Suprapubic skin (tissue), 4 donors: ENCODE results near the gene ZNF598. TPM values are rescaled to one million over a fixed set of nuclear protein-coding genes. Genes with fewer than 3 reads are reported as not detected.

Experiments
- DNase-seq, 2 donors: peaks; one replicate each; pipeline ENCODE4 v3.0.0-alpha.2; 2019; ENCODE audit warnings: low spot score in 2 of 2
- H3K27ac ChIP-seq: fragments of 200-600 bp; sonication (generic); one replicate; pipeline ENCODE4 v1.5.1; 2019
- H3K27me3 ChIP-seq: fragments of 200-600 bp; sonication (generic); one replicate; pipeline ENCODE4 v1.5.1; 2019
- H3K36me3 ChIP-seq: fragments of 200-600 bp; sonication (generic); one replicate; pipeline ENCODE4 v1.5.1; 2019
- H3K4me1 ChIP-seq: fragments of 200-600 bp; sonication (generic); one replicate; pipeline ENCODE4 v1.5.1; 2019
- H3K4me3 ChIP-seq: fragments of 200-600 bp; sonication (generic); one replicate; pipeline ENCODE4 v1.5.1; 2019; ENCODE audit warnings: mild to moderate bottlenecking
- H3K9me3 ChIP-seq: fragments of 200-600 bp; sonication (generic); one replicate; pipeline ENCODE4 v1.5.1; 2019
- CTCF ChIP-seq, 2 donors: fragments of 200-600 bp in 1 of 2; fragments of 450-650 bp in 1 of 2; sonication (generic) in 1 of 2; IDR thresholded peaks; one replicate each; pipeline ENCODE4 v1.5.1; 2016 to 2019; ENCODE audit warnings: antibody characterized with exemption in 2 of 2, mild to moderate bottlenecking in 1 of 2, moderate library complexity in 1 of 2
- EP300 ChIP-seq: sonication (generic); formaldehyde crosslinking; IDR thresholded peaks from one replicate; pipeline ENCODE4 v1.6.1; 2017; ENCODE audit warnings: antibody characterized with exemption
- POLR2A ChIP-seq, 2 donors: fragments of 450-650 bp; IDR thresholded peaks; one replicate each; pipeline ENCODE4 v1.6.1; 2017; ENCODE audit warnings: antibody characterized with exemption in 2 of 2, mild to moderate bottlenecking in 2 of 2, moderate library complexity in 2 of 2
- POLR2AphosphoS5 ChIP-seq, 3 donors: sonication (generic); formaldehyde crosslinking; IDR thresholded peaks; one replicate each; pipeline ENCODE4 v1.6.1; 2017; ENCODE audit warnings: antibody characterized with exemption in 3 of 3
- WGBS: methylation state at CpG from one replicate; pipeline ENCODE4 v1.1.5; 2018; 5-methylcytosine and 5-hydroxymethylcytosine counted together
- total RNA-seq, 4 donors: library from RNA; depleted of rRNA; stranded (reverse); fragments of >200 nt; gene quantifications; one replicate each; pipeline ENCODE4 v1.1.0, GENCODE V29; 2016

ZNF598 gene
- total RNA-seq, 4 donors from 2014 or later, result 69.4 to 103 (median 84.0) TPM

GRCh38 chr16:2056077-2056476 lies 46.5 kb upstream of the ZNF598 start:
- Histone ChIP-seq H3K27ac (no peak overlapping the region), H3K27me3 (no peaks in the 10 kb centered on the region), H3K4me3 (no peak overlapping the region), H3K36me3 (peaks cover 85% of the 10 kb centered on the region), H3K9me3 (no peaks in the 10 kb centered on the region), H3K4me1 (no peaks in the 10 kb centered on the region)
- no peak for DNase-seq
- WGBS, result 71% methylated on average over 9 of the region's 15 CpGs
- no peak for TF ChIP-seq EP300
- TF ChIP-seq POLR2AphosphoS5 (IDR thresholded peaks at IDR 0.05), result no peak
- no peak for TF ChIP-seq CTCF (IDR thresholded peaks at IDR 0.05)
- no peak for TF ChIP-seq POLR2A (IDR thresholded peaks at IDR 0.05)

GRCh38 chr16:2054543-2055245 lies 45.1 kb upstream of the ZNF598 start:
- no peak for DNase-seq
- no peak overlapping the region for H3K27ac ChIP-seq
- H3K9me3 ChIP-seq, result no peaks in the 10 kb centered on the region
- no peak for TF ChIP-seq POLR2A (IDR thresholded peaks at IDR 0.05)
- no peak for TF ChIP-seq CTCF (IDR thresholded peaks at IDR 0.05)
- TF ChIP-seq POLR2AphosphoS5 (IDR thresholded peaks at IDR 0.05), result no peak
- TF ChIP-seq EP300, result no peak
- peaks cover 77% of the 10 kb centered on the region for H3K36me3 ChIP-seq
- H3K4me3 ChIP-seq, result no peak overlapping the region
- WGBS, result 81% methylated on average over 12 of the region's 29 CpGs
- no peaks in the 10 kb centered on the region for H3K4me1 ChIP-seq
- no peaks in the 10 kb centered on the region for H3K27me3 ChIP-seq

- DNase-seq, result no peak
- TF ChIP-seq CTCF (IDR thresholded peaks at IDR 0.05) (no peak), POLR2AphosphoS5 (IDR thresholded peaks at IDR 0.05) (no peak), POLR2A (IDR thresholded peaks at IDR 0.05) (no peak), EP300 (no peak)
- Histone ChIP-seq H3K27me3 (no peaks in the 10 kb centered on the region), H3K4me3 (no peak overlapping the region), H3K9me3 (no peaks in the 10 kb centered on the region), H3K4me1 (peaks cover 5% of the 10 kb centered on the region), H3K36me3 (peaks cover 77% of the 10 kb centered on the region), H3K27ac (no peak overlapping the region)
- WGBS, result 99% methylated on average over 9 of the region's 17 CpGs
Observed at GRCh38 chr16:2053897-2054296, 44.3 kb upstream of the ZNF598 start.

- H3K4me1 ChIP-seq, result peaks cover 11% of the 10 kb centered on the region
- WGBS, result 80% methylated on average over 1 of the region's 21 CpGs
- no peak for DNase-seq
- H3K27me3 ChIP-seq, result no peaks in the 10 kb centered on the region
- H3K36me3 ChIP-seq, result peaks cover 71% of the 10 kb centered on the region
- H3K4me3 ChIP-seq, result no peak overlapping the region
- no peak for TF ChIP-seq EP300
- TF ChIP-seq POLR2A (IDR thresholded peaks at IDR 0.05), result no peak
- TF ChIP-seq POLR2AphosphoS5 (IDR thresholded peaks at IDR 0.05), result no peak
- no peak for TF ChIP-seq CTCF (IDR thresholded peaks at IDR 0.05)
- no peaks in the 10 kb centered on the region for H3K9me3 ChIP-seq
- no peak overlapping the region for H3K27ac ChIP-seq
Observed at GRCh38 chr16:2053211-2053610, 43.6 kb upstream of the ZNF598 start.

- H3K27ac ChIP-seq, result peak overlapping the region; percentile 56
Observed at GRCh38 chr16:2048116-2048543, 38.5 kb upstream of the ZNF598 start.

More at GRCh38 chr16:2048116-2048543, 38.5 kb upstream of the ZNF598 start:
- DNase-seq, result no peak
- WGBS, result 0% methylated on average over 6 of the region's 30 CpGs
- Histone ChIP-seq H3K27me3 (no peaks in the 10 kb centered on the region), H3K4me3 (peak overlapping the region; percentile 75), H3K4me1 (peaks cover 43% of the 10 kb centered on the region), H3K9me3 (no peaks in the 10 kb centered on the region), H3K36me3 (peaks cover 24% of the 10 kb centered on the region)
- TF ChIP-seq POLR2A (IDR thresholded peaks at IDR 0.05) (no peak), POLR2AphosphoS5 (IDR thresholded peaks at IDR 0.05) (no peak), CTCF (IDR thresholded peaks at IDR 0.05) (no peak), EP300 (no peak)
